ENCODE results near the gene PTPN12. TPM values are rescaled to one million over a fixed set of nuclear protein-coding genes. Genes with fewer than 3 reads are reported as not detected.

PTPN12 gene
- total and polyA plus RNA-seq, 10 donors: 32.1 to 183 (median 130) TPM

- Histone ChIP-seq H3K9me3 (no peaks in the 10 kb centered on the region), H3K27ac (peak overlapping the region in 2 of 8 donors; percentile 2 to 11), H3K27me3 (replicated peaks in 1 of 7) (no peaks in the 10 kb centered on the region), H3K4me3 (no peak overlapping the region), H3K4me1 (peaks cover 12 to 100% (median 79%) of the 10 kb centered on the region in 6 donors), H3K36me3 (no peaks in the 10 kb centered on the region)
- intact Hi-C loops (cut with DNase I; ENCODE audit: low total_unique reads): no loop called here
- no peak for TF ChIP-seq POLR2A (IDR thresholded peaks at IDR 0.05)
- TF ChIP-seq CTCF (IDR thresholded peaks at IDR 0.05 in 8 of 11, conservative IDR thresholded peaks at IDR 0.05 in 3 of 11): no peak
- TF ChIP-seq POLR2AphosphoS5 (IDR thresholded peaks at IDR 0.05): no peak
- WGBS, 5 donors: 72 to 88% (median 76%) methylated on average over 4 of the region's 4 CpGs
- no peak for DNase-seq
These were observed 6.8 kb downstream of the PTPN12 start for GRCh38 chr7:77543910-77544309.

GRCh38 chr7:77544518-77544917 is 7.4 kb downstream of the PTPN12 start:
- TF ChIP-seq POLR2A (IDR thresholded peaks at IDR 0.05) (no peak), CTCF (IDR thresholded peaks at IDR 0.05 in 8 of 11, conservative IDR thresholded peaks at IDR 0.05 in 3 of 11) (no peak), POLR2AphosphoS5 (IDR thresholded peaks at IDR 0.05) (no peak)
- peaks cover 14 to 100% (median 81%) of the 10 kb centered on the region in 6 donors for H3K4me1 ChIP-seq
- H3K27ac ChIP-seq: peak overlapping the region in 3 of 8 donors; percentile 6 to 11 (median 9)
- no peak for DNase-seq
- H3K4me3 ChIP-seq: no peak overlapping the region
- H3K27me3 ChIP-seq (replicated peaks in 1 of 7): no peaks in the 10 kb centered on the region
- intact Hi-C loops (cut with DNase I; ENCODE audit: low total_unique reads): no loop called here
- H3K36me3 ChIP-seq: no peaks in the 10 kb centered on the region
- WGBS, 5 donors: 59 to 79% (median 76%) methylated on average over 2 of the region's 2 CpGs
- no peaks in the 10 kb centered on the region for H3K9me3 ChIP-seq

GRCh38 chr7:77548206-77548605 is 11.1 kb downstream of the PTPN12 start:
- intact Hi-C loops (cut with DNase I; ENCODE audit: low total_unique reads): no loop called here
- WGBS, 5 donors: 35 to 56% (median 47%) methylated on average over 3 of the region's 3 CpGs
- Histone ChIP-seq H3K27me3 (replicated peaks in 1 of 7) (no peaks in the 10 kb centered on the region), H3K4me1 (peaks cover 5 to 96% (median 58%) of the 10 kb centered on the region in 6 donors), H3K9me3 (peaks cover 0 to 6% (median 0%) of the 10 kb centered on the region in 8 donors), H3K4me3 (peak overlapping the region in 1 of 8 donors; percentile 23), H3K27ac (peak overlapping the region in 7 of 8 donors; percentile 4 to 68 (median 48)), H3K36me3 (no peaks in the 10 kb centered on the region)
- no peak for TF ChIP-seq CTCF (IDR thresholded peaks at IDR 0.05 in 8 of 11, conservative IDR thresholded peaks at IDR 0.05 in 3 of 11)
- TF ChIP-seq POLR2A (IDR thresholded peaks at IDR 0.05): no peak
- no peak for TF ChIP-seq POLR2AphosphoS5 (IDR thresholded peaks at IDR 0.05)
- no peak for DNase-seq

GRCh38 chr7:77549106-77549870 is 12.2 kb downstream of the PTPN12 start:
- H3K4me3 ChIP-seq: no peak overlapping the region
- peaks cover 0 to 16% (median 6%) of the 10 kb centered on the region in 8 donors for H3K9me3 ChIP-seq
- TF ChIP-seq POLR2AphosphoS5 (IDR thresholded peaks at IDR 0.05) (no peak), CTCF (IDR thresholded peaks at IDR 0.05 in 8 of 11, conservative IDR thresholded peaks at IDR 0.05 in 3 of 11) (no peak), POLR2A (IDR thresholded peaks at IDR 0.05) (no peak)
- H3K27me3 ChIP-seq (replicated peaks in 1 of 7): no peaks in the 10 kb centered on the region
- peaks cover 5 to 88% (median 48%) of the 10 kb centered on the region in 6 donors for H3K4me1 ChIP-seq
- H3K36me3 ChIP-seq: peaks cover 0 to 5% (median 0%) of the 10 kb centered on the region in 6 donors
- 79 to 88% (median 80%) methylated on average over 3 of the region's 3 CpGs for WGBS, 5 donors
- no peak for DNase-seq
- intact Hi-C loops (cut with DNase I; ENCODE audit: low total_unique reads): no loop called here
- H3K27ac ChIP-seq: peak overlapping the region in 6 of 8 donors; percentile 21 to 68 (median 49)
